Stimulated activated CD4-positive, alpha-beta T cell treated with anti-CD3 and anti-CD28 coated beads, Interleukin-4, amount 100 ng/mL, for 1 hour (primary cell): ENCODE results near the gene IQSEC1.
"Not testable (repeated sequence)": the region's sequence is repeated elsewhere in the genome, so short reads cannot be mapped to it uniquely, and the experiment has no call there.

Experiments
- DNase-seq: peaks from one replicate; pipeline ENCODE4 v3.0.0-alpha.2; 2020

Gene IQSEC1

GRCh38 chr3:12859840-12860239 lies 213.4 kb downstream of the IQSEC1 start:
- DNase-seq: no peak

GRCh38 chr3:12856626-12857025 lies 216.6 kb downstream of the IQSEC1 start:
- no peak for DNase-seq

GRCh38 chr3:12854565-12854964 lies 218.7 kb downstream of the IQSEC1 start:
- DNase-seq: no peak

- not testable (repeated sequence) for DNase-seq
These were observed 219.4 kb downstream of the IQSEC1 start for GRCh38 chr3:12853847-12854246.

- DNase-seq: no peak
These were observed 221.0 kb downstream of the IQSEC1 start for GRCh38 chr3:12852201-12852600.
